HG02571 (cell line): Measurements from ENCODE around the gene RUNX1.

Experiments
- ATAC-seq: cut with Tn5 transposase; IDR thresholded peaks from one replicate; pipeline ENCODE4 v1.9.1; 2021; ENCODE audit warnings: mild to moderate bottlenecking, moderate library complexity; ENCODE audit not compliant: unreplicated experiment

RUNX1 gene

DNA sequence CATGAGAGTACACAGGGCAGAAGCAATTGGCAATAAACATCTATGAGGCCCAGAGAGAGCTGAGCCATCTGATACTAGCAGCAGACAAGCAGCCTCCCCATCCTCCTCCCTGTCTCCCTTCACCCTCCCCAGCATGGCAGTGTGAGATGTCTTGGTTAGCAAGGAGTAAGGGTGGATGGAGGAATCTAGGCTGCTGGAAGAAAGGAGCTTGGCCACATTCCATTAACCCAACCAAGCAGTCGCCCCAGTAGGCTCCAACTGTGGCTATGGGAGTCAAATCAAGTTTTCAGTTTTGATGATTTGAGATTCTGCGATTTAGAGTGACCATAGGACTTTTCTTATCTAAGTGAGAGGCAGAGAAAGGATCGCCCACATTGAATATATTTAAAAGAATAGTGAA is 12.9 kb upstream of the RUNX1 start:
- ATAC-seq, result no peak

DNA sequence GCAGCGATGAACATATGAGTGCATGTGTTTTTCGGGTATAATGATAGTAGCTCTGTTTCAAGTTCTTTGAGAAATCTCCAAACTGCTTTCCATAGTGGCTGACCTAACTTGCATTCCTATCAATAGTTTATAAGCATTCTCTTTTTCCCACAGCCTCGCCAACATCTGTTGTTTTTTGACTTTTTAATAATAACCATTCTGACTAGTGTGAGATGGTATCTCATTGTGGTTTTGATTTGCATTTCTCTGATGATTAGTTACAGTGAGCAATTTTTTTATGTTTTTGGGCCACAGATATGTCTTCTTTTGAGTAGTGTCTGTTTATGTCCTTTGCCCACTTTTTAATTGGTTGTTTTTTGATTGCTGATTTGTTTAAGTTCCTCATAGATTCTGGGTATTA is 10.6 kb upstream of the RUNX1 start:
- ATAC-seq, result no peak

DNA sequence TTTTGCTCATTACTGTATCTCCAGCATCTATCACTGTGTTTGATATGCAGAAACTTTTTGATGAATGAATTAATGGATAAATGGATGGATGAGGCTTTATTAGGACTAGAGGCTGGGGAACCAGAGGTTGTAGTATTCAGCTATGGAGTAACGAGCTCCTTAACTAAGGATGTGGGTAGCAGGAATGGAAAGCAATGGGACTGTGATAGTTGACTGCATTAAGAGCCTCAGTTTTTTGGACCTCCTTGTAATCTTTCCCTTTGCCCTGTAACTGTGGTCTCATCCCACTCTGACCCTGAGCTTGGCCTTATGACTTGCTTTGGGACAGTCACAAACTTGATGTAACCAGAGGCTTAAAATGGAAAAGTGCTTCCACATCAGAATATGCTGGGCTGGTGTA is 9.0 kb upstream of the RUNX1 start:
- ATAC-seq, result no peak

DNA sequence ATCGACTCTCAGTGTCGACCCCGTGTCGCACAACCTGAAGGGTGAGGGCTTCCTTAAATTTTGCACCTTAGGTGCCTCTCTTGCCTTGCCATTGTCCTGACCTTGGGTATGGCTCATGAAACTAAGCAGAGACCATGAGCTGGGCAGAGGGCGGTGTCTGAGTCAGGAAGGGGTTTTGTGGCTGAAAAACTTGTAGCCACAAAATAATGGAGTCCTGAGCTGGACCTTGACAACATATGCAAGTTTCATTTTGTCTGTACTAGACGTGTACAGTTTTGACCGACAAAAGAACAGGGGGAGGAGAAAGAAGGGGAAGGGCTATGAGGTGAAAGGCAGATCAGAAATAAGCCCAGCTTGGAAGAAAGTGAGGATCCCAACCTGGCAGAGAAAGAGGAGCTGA is 8.3 kb upstream of the RUNX1 start:
- no peak for ATAC-seq

DNA sequence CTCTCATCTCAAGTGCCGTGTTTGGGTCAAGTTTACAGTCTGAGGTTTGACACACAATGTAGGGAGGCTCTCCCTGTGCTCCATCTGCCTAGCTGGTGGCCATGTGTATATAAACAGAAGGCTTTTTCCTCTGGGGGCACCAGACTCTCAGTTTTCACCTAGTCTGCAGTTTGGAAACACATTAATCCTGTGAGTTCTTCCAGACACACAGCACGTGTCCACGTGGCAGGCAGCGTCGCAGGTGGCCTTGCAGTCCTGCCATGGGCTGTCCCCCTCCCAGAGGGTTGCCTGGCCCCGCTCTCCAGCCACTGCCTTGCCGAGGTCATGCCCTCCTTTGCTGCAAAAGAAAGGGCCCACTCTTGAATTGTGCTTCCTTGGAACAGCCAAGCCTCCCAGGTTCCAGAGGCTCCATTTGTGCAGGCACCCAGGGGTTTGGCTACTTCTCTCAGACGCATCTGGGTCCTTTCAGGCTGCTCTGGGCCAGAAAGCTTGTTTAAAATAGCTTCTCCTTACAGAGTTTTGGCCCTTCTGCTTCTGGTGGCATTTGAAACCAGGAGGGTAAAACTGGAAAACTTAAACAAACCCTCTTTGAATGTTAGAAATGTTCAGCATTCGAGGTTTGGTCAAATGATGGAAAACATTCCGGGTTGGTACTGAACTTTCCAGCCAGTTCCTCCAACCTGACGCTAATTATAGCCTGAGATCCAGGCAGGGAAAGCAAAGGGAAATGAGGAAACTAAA is 4.4 kb upstream of the RUNX1 start:
- no peak for ATAC-seq

DNA sequence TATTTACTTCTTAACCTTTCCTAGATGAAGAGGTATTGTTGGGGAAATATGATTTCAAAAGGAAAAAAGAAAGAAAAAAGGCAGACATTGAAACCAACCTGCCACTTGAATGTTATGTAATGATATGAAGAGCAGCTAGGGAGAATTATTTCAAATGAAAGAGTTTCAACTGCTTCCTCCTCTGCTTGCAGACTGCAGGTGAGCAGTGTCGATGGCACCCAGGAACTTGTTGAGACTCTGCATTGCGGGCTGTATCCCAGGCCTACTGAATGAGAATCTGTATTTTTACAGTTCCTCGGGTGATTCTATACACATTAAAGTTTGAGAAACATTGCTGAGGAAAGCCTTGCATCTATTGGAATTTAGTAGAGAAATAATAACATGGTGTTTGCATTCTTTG is 3.7 kb upstream of the RUNX1 start:
- no peak for ATAC-seq

DNA sequence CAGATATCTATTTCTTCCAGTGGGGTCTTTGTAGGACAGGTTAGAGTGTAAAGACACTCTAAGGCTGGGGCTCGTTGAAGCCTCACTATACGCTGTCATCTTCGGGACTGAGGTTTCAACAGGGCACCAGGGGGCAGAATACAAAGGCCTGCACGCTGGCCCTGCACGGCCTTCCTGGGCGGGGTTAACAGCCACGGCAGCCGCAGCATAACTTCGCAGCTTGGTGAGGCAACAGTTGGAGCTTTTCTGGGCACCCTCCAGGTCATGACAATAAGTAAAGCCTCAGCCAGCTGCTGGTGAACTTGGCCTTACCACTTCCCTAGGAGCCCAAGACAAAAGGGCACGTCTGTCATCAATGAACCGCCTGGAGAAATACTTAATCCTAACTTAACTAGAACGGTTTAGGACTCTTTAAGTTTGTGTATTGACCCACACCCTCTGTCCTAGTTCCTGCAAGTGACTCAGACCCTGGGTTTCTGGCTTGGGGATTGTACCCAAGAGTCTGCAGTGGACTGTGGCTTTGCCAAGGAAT is 2.3 kb upstream of the RUNX1 start:
- no peak for ATAC-seq

DNA sequence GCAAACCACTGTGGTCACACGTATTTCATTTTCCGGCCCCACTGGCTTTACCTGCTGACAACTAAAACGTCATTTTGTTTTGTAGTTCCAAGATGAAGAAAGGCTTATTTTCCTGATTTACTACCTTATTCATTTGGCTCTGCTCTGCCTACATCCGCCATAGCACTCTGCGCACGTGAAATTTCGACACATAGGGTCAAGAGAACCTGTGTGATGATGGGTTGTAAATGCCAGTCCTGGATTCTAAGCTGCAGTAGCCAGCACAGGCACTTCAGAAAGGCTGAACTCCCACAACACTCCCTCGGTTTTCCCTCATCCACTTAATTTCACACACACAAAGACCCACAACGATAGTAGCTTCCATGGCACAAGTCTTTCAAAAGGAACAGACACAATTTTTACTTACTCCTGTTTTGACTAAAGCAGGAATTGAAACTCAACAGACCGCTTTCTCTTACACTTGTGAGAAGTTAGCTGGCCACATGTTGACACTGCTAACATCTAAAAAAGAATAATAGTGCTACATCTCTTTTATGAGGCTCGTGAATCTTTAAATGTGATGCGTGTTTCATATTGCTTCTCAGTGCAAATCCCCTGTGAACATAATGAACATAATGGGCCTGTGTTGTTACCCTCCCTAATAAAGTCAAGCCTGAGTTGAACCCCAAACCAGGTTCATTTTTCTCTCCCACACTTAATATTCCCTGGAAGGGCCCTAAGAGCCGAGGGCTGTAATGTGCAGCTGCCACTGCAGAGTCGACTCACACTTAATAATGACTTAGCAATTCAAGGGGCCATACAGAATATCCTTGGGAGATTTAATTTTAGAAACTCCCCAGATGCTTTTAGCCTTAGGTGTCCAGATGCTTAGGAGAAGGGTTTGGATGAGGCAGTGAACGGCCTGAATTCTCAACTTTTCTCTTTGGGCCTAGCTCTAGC is 1.5 kb upstream of the RUNX1 start:
- ATAC-seq, result no peak

DNA sequence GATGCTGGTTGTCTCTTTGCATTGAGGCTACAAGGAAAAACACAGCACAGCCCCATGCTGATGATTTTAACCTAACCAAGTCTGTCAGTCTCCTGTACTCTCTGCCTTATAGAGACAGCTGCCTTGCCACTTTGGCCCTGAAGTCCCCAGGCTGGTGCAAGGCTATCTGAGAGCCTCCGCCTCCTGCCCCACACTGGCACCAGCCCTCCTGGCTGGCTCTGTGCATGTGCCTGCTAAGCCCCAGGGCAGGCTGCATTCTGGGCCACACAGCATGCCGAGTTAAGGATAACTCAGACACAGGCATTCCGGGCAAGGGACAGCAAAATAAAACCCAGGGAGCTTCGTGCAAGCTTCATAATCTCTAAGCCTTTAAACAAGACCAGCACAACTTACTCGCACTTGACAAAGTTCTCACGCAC is 910 bp downstream of the RUNX1 start:
- ATAC-seq, result no peak

DNA sequence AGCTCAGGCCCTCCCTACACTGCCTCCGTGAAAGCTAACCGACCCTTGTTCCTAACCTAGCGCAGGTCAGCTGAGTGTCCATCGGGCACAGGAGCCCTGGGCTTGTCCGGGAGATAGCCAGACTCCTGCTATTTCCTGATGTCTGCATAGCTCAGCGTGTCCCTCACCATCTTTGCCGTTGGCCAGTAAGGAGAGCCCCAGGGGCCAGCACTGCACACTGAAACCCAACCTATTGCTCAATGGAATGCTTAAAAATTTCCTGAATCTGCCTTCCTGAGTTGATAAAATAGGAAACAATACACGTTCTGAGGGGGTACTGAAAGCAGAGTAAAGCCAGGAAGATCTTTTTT is 2.2 kb downstream of the RUNX1 start:
- no peak for ATAC-seq

DNA sequence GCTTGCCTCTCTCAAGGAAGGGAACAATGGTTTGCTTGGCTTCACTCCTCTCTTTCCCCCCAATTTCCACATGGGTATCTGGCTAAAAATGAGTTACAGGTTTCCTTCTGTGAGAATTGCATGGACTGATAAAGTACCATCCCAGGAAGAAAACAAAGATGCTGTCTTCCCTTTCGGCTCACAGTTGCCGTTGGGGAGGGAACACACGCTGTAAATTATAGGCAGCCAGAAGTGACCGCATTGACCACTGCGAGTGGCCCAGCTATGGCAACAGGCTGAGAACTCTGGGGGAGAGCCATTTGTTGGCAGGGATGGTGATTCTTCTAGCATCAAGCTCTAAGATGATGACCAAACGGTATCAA is 2.9 kb downstream of the RUNX1 start:
- no peak for ATAC-seq

DNA sequence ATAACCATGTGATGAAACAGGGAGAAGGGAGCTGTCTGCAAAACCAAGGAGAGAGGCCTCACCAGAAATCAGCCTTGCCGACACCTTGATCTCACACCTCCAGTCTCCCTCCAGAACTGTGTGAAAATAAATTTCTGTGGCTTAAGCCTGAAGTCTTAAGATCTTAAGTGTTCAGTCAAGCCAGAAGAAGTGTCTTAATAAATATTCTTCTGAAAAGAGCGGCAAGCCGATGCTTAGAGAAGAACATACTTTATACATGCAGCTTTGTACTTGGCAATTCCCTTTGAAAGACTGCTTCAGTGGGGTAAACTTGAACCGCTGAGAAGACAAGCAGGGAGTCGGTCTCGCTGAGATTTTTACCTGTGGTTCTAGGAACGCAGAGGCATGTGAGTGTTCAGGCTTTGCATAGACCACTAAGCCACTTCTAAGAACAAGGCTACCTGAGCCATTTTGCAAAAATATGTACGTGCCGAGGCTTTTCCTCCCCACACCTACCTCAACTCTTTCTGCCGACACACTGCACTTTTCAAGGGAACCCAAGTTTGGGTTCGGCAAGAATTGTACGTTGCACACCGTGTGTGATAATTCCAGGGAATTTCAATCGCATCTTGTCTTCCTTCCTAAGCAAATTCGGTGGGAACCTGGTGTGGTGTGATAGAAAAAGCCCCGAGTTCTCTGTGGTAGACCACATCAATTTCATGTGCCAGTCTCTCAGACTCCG is 3.4 kb downstream of the RUNX1 start:
- no peak for ATAC-seq

DNA sequence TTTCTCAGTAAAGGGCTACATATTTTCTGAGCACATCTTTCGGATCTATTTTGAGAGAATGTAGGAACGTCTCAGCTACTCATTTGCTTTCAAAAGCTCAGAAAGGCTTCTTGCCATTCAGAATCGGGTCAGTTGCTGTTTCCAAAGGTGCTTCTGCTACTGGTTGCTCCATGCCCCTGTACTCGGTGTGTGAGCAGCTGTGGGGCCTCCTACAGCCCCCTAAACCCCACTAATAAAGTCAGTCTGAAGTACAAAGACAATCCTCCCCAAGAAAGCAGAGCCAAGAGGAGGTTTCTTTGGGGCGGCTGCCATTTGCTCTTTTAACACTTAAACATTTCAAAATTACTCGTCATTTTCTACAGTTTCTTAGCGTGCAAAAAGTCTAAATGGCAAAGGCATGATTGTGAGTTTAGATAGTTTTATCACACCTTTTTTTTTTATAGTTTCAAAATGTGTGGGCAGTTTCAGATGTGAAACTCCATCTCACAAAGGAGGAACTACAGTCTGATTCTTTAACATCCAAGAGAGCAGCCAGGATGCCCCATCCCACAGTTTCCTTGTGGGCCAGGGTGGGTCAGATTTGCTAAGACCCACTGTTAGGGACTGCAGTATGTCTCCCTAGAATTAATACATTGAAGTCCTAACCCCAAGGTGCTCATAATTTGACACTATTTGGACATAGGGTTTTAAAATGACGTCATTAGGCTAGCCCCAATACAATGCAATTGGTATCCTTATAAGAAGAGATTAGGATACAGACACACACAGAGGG is 4.1 kb downstream of the RUNX1 start:
- ATAC-seq, result no peak

DNA sequence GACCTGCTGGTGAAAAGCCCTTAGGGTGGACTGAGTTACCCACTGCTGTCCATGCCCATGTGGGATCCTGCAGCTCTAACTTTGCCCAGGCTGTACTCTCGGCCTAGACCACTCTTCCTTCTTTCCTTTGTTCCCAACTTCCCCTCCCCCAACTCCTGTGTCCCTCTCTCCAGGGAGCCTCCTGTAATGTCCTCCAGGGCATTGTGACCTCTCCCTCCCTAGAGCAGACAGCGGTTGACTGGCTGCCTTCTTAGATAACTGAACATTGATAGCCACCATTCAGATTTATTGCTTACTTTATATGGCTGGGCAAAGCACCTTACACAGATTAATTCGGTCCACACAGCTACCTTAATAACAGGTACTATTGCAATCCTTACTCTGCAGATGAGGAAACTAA is 5.0 kb downstream of the RUNX1 start:
- no peak for ATAC-seq

DNA sequence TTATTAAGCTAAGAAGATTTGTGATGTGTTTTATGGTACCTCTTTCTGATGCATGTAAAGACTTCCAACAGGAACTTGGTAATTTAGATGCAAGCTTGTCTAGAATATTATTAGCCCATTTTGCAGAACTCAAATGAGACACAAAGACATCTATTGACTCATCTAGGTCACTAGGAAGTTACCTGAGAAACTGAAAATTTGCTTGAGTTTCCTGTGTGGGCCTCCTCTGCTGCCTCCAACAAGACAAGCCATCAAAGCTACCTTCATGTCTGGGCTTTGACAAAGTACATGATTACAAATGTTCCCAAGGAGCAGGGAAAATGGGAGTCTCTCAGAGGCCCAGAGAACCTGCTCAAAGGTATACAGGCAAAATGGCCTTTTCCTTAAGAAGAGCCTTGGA is 5.6 kb downstream of the RUNX1 start:
- no peak for ATAC-seq

DNA sequence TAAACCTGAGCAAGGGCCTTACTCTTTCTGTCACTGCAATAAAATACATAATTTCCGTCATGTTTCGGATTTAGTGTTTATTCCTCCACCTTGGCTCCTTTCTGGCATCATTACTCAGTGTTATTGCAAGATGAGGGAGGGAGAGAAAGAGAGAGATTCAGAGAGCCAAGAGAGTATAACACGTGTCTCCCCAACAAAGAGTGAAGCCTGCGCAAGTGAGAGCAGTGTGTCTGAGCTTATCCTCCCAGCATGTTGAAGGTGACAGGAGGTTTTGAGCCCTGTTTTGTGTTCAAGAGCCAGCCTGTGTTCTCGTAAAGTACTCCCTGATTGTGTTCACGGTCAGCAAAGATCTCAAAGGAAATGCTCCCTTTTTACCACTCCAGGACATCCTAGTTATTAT is 6.3 kb downstream of the RUNX1 start:
- ATAC-seq, result no peak

DNA sequence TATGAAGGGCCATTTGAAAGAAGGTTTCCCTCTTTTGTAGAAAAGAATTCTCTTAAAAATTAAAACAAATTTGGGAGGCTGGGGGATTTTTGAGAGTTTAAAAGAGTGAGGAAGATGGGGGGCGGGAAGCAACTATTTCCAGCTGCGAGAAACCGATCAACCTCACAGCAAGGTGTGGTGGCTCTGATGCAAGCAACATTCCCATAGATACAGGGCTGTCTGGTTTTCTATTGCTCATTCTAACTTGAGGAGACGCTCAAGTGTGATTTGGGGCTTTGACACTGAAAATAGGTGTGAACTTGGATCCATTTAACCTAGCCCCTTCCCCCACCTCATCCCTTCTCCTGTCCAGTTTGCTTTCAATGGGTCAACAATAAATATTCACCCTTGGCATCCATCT is 7.2 kb downstream of the RUNX1 start:
- no peak for ATAC-seq

DNA sequence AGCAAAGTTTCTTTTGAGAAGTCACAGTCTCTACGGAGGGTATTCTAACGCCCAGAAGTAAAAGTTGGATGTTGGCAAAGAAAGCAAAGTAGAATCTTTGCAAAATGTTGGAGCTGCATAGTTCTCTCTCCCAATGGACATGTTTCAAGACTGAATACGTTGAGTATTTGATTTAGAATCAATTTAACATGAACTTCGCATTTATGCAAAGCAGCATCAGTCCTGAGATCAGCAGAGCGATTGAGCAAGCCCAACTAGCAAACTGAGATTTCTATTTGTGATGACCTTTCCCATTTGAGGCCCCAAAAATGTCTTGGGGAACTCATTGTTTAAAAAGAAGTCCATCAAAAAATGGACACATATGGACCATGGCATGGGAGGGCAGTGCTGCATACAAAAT is 8.0 kb downstream of the RUNX1 start:
- no peak for ATAC-seq

DNA sequence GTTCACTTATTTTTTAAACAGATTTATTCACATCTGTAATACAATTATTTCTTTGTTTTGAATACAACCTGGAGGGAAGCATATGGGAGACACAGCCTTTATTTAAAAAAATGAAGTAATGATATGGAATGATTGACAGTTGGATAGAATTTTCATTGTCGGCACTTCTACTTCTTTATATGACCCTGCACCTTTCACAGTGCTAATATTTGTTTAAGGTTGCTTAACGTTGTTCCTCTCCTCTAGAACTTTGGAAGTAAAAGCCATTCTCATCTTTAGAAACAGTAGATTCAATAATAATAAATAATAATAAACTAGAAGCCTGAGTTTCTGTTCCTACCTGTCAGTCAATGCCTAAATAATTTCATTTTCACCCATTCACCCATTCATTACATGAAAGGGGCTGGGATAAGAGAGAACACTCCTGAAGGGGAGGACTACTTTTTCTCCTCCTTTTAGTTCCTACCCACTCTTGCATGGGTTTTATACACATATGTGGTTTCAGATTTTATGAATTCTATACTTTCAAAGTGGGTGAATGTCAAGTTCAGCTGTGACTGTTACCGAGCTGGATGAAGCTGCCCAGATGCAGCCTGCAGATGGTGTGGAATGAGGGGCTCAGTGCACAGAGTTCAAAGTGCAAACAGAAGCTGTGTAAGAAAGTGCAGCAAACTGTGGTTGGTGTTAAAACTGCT is 9.4 kb downstream of the RUNX1 start:
- no peak for ATAC-seq

DNA sequence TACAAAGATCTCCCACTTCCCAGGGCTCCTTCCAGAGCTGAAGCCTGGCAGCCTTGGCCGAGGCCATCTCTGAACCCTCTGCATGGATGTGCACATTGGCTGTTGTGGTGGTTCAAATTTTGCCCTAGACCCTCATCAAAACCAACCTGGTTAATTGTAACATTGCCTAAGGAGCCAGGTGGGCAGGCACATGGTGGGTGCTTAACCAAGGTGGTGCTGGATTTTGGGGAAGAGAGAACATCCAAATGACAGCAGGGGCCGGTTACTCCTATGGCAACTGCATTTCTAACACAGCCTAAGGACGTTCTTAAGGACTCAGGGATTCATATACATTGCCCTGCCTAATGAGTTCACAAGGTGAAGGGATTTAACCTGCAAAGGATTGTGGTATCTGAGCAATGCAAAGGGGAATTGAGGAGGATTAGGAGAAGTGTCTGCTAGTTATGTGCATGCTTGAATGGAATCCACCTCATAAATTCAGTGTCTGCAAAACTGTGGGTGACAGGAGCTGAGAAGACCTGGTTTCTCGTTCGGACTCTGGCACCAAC is 10.3 kb downstream of the RUNX1 start:
- ATAC-seq, result no peak
